ENCODE data around the gene ABCA1.
A peak's percentile ranks its signal among the peaks of the same experiment; 100 is the strongest.
"Not testable (repeated sequence)": the region's sequence is repeated elsewhere in the genome, so short reads cannot be mapped to it uniquely, and the experiment has no call there.

ABCA1 gene

GRCh38 chr9:104927912-104928740, at the start of gene ABCA1:
ABCA1 (minus strand) TSS chr9:104928155; CDS start chr9:104903679, 24,476 bp downstream.
- peak; percentile 43 to 51 (median 46) for DNase-seq (ENCODE audit: low read depth in 3 of 3)

GRCh38 chr9:104977580-104977979, 49.6 kb upstream of the ABCA1 start:
- DNase-seq (ENCODE audit: low read depth in 3 of 3) = no peak

GRCh38 chr9:104977168-104977567, 49.2 kb upstream of the ABCA1 start:
- DNase-seq (ENCODE audit: low read depth in 3 of 3) = no peak

GRCh38 chr9:104975966-104976595, 48.1 kb upstream of the ABCA1 start:
- DNase-seq (ENCODE audit: low read depth in 3 of 3) = not testable (repeated sequence)

- DNase-seq (ENCODE audit: low read depth in 3 of 3) = no peak
Observed at GRCh38 chr9:104974053-104974962, 46.4 kb upstream of the ABCA1 start.

GRCh38 chr9:104972242-104972866, 44.4 kb upstream of the ABCA1 start:
- DNase-seq (ENCODE audit: low read depth in 3 of 3) = no peak

GRCh38 chr9:104971511-104971910, 43.6 kb upstream of the ABCA1 start:
- no peak for DNase-seq (ENCODE audit: low read depth in 3 of 3)

- no peak for DNase-seq (ENCODE audit: low read depth in 3 of 3)
Observed at GRCh38 chr9:104970271-104970987, 42.5 kb upstream of the ABCA1 start.

GRCh38 chr9:104969116-104969515, 41.2 kb upstream of the ABCA1 start:
- DNase-seq (ENCODE audit: low read depth in 3 of 3) = no peak

GRCh38 chr9:104968025-104968982, 40.3 kb upstream of the ABCA1 start:
- peak; percentile 73 to 82 (median 76) for DNase-seq (ENCODE audit: low read depth in 3 of 3)

GRCh38 chr9:104963076-104963475, 35.1 kb upstream of the ABCA1 start:
- no peak for DNase-seq (ENCODE audit: low read depth in 3 of 3)

- no peak for DNase-seq (ENCODE audit: low read depth in 3 of 3)
Observed at GRCh38 chr9:104961701-104962359, 33.9 kb upstream of the ABCA1 start.

GRCh38 chr9:104961238-104961637, 33.3 kb upstream of the ABCA1 start:
- peak in 2 of 3 experiments; percentile 34 to 45 for DNase-seq (ENCODE audit: low read depth in 3 of 3)

GRCh38 chr9:104960662-104961061, 32.7 kb upstream of the ABCA1 start:
- DNase-seq (ENCODE audit: low read depth in 3 of 3) = no peak

GRCh38 chr9:104958751-104959150, 30.8 kb upstream of the ABCA1 start:
- DNase-seq (ENCODE audit: low read depth in 3 of 3) = no peak

- not testable (repeated sequence) for DNase-seq (ENCODE audit: low read depth in 3 of 3)
Observed at GRCh38 chr9:104958006-104958405, 30.1 kb upstream of the ABCA1 start.

GRCh38 chr9:104951487-104951886, 23.5 kb upstream of the ABCA1 start:
- DNase-seq (ENCODE audit: low read depth in 3 of 3) = no peak

- DNase-seq (ENCODE audit: low read depth in 3 of 3) = no peak
Observed at GRCh38 chr9:104950838-104951237, 22.9 kb upstream of the ABCA1 start.

GRCh38 chr9:104948277-104948676, 20.3 kb upstream of the ABCA1 start:
- no peak for DNase-seq (ENCODE audit: low read depth in 3 of 3)

All from stimulated activated CD4-positive, alpha-beta T cell treated with anti-CD3 and anti-CD28 coated beads, TNF-alpha, amount 100 ng/mL, for 4 hours (primary cell).